ENCODE measurements around the gene ST6GALNAC6. TPM values are rescaled to one million over a fixed set of nuclear protein-coding genes. Genes with fewer than 3 reads are reported as not detected.

ST6GALNAC6 gene
- total and polyA plus RNA-seq, 2 experiments from 2014 or later, result 31.8 to 47.7 TPM

DNA sequence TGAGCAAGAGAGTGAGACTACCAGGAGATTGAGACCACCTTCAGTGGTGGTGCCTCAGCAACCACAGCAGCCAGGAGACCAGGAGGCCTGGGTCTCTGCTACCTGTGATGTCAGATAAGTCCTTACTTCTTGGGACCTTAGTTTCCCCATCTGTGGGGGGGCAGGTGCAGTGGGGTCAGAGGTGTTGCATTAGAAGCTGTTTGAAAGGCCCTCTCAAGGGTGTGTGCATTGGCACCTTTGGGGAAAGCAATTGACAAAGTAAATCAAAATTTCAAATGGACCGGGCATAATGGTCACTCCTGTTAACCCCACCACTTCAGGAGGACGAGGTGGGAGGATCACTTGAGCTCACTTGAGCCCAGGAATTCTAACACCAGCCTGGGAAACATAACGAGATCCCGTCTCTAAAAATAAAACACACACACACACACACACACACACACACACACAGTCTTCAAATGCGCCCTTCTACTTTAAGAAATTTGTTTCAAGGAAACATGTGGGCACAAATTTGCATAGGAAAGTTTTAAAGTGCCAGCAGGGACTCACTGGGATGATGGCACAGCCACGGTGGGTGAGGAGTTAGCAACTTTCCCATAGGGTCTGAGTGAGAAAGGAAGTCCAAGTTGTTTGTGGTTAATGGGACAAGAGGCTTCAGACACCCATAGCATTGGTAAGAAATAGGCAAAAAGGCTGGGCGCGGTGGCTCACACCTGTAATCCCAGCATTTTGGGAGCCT, 20.6 kb downstream of the ST6GALNAC6 start:
- H3K27me3 ChIP-seq, result no peaks in the 10 kb centered on the region
- peaks cover 27% of the 10 kb centered on the region for H3K4me1 ChIP-seq (ENCODE audit: insufficient read depth)
- no peak overlapping the region for H3K27ac ChIP-seq
- no peaks in the 10 kb centered on the region for H3K36me3 ChIP-seq (replicated peaks; ENCODE audit: insufficient read depth, low read depth)
- TF ChIP-seq EZH2phosphoT487 (IDR thresholded peaks at IDR 0.05; ENCODE audit: low read depth, severe bottlenecking, unreplicated experiment) (no peak), EZH2 (IDR thresholded peaks at IDR 0.05; ENCODE audit: borderline replicate concordance) (no peak)
- TF ChIP-seq, protein P1, sequence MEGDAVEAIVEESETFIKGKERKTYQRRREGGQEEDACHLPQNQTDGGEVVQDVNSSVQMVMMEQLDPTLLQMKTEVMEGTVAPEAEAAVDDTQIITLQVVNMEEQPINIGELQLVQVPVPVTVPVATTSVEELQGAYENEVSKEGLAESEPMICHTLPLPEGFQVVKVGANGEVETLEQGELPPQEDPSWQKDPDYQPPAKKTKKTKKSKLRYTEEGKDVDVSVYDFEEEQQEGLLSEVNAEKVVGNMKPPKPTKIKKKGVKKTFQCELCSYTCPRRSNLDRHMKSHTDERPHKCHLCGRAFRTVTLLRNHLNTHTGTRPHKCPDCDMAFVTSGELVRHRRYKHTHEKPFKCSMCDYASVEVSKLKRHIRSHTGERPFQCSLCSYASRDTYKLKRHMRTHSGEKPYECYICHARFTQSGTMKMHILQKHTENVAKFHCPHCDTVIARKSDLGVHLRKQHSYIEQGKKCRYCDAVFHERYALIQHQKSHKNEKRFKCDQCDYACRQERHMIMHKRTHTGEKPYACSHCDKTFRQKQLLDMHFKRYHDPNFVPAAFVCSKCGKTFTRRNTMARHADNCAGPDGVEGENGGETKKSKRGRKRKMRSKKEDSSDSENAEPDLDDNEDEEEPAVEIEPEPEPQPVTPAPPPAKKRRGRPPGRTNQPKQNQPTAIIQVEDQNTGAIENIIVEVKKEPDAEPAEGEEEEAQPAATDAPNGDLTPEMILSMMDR (IDR thresholded peaks at IDR 0.05; ENCODE audit: poor library complexity), result no peak
- H3K4me3 ChIP-seq, result no peak overlapping the region
- H4K20me1 ChIP-seq (ENCODE audit: insufficient read depth, poor library complexity, severe bottlenecking), result no peaks in the 10 kb centered on the region
- H3K9me2 ChIP-seq (replicated peaks; ENCODE audit: insufficient read depth), result no peaks in the 10 kb centered on the region
- no peak overlapping the region for H2AFZ ChIP-seq
- WGBS (ENCODE audit: low lambda C conversion rate, missing lambda C conversion rate), result 79% methylated on average over 8 of the region's 8 CpGs
- peak overlapping the region; percentile 88 for H3K4me2 ChIP-seq
- H3K79me2 ChIP-seq, result peaks cover 8% of the 10 kb centered on the region
- no peaks in the 10 kb centered on the region for H3K9me3 ChIP-seq (ENCODE audit: low read depth)
- DNase-seq (ENCODE audit: low spot score), result no peak

DNA sequence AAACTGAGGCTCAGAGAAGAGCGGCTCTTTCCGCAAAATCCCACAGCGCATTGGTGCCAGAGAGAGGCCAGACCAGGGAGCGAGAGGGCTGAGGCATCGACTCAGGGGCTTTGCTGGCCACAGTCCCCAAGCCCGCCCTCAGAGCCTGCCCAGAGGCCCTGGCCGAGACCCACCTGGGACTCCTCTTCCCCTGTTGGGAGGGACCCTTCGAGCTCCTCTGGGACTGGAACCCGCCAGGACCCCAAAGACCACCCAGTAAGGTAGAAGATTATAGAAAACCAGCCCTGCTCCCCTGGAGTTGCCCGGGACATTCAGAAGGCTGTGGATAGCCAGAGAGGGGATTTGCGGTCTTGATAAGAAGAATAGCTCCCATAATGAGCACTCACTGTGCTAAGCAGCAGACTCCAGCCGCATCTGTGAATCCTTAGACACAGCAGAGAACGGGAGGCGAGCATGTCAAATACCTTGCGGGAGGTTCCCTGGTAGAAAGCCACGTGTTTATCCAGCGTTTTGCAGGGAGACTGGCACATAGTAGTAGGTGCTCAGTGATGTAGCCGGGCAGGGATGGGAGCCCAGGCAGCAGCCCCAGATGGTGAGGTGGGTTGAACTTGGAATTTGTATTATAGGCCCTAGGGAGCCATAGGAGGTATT, 21.3 kb downstream of the ST6GALNAC6 start:
- H3K4me1 ChIP-seq (ENCODE audit: insufficient read depth), result peaks cover 30% of the 10 kb centered on the region
- H3K79me2 ChIP-seq, result peaks cover 8% of the 10 kb centered on the region
- H4K20me1 ChIP-seq (ENCODE audit: insufficient read depth, poor library complexity, severe bottlenecking), result no peaks in the 10 kb centered on the region
- H3K9me3 ChIP-seq (ENCODE audit: low read depth), result no peaks in the 10 kb centered on the region
- H3K27me3 ChIP-seq, result no peaks in the 10 kb centered on the region
- peak overlapping the region; percentile 13 for H3K27ac ChIP-seq
- 20% methylated on average over 18 of the region's 18 CpGs for WGBS (ENCODE audit: low lambda C conversion rate, missing lambda C conversion rate)
- H2AFZ ChIP-seq, result peak overlapping the region; percentile 94
- peak overlapping the region; percentile 88 for H3K4me2 ChIP-seq
- no peak for TF ChIP-seq EZH2 (IDR thresholded peaks at IDR 0.05; ENCODE audit: borderline replicate concordance)
- no peak for TF ChIP-seq EZH2phosphoT487 (IDR thresholded peaks at IDR 0.05; ENCODE audit: low read depth, severe bottlenecking, unreplicated experiment)
- TF ChIP-seq, protein P1 (IDR thresholded peaks at IDR 0.05; ENCODE audit: poor library complexity), result no peak
- peak overlapping the region; percentile 78 for H3K4me3 ChIP-seq
- DNase-seq (ENCODE audit: low spot score), result no peak
- no peaks in the 10 kb centered on the region for H3K36me3 ChIP-seq (replicated peaks; ENCODE audit: insufficient read depth, low read depth)
- H3K9me2 ChIP-seq (replicated peaks; ENCODE audit: insufficient read depth), result no peaks in the 10 kb centered on the region

DNA sequence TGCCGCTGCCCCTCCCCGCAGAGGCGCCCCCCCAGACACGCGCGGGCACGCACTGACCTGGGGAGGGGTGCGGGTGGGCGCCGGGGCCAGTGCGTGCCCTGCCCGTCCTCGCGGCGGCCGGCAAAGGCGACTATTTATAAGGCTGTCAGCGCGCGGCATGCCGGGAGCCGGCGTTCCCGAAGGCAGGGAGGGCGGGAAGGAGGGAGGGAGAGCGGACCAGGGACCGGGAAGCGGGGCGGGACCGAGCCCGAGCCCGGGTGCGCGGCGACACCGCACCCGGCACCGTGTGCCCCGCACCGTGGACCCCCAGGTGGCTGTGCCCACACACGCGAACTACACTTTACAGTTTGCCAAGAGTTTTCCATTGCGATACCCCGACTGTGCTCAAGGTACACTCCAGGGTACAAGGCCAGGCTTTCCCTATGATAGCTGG, 21.8 kb downstream of the ST6GALNAC6 start, which contains the start of gene AK1:
Gene AK1, minus strand, starts transcription at position 110 of the 433 bp plus-strand sequence. CDS start 3,058 bp downstream, outside the sequence.
- WGBS (ENCODE audit: low lambda C conversion rate, missing lambda C conversion rate), result 3% methylated on average over 17 of the region's 44 CpGs
- Histone ChIP-seq H3K9me2 (replicated peaks; ENCODE audit: insufficient read depth) (no peaks in the 10 kb centered on the region), H3K4me3 (peak within 1 kb of the TSS; percentile 78), H3K27me3 (no peaks in the 10 kb centered on the region), H3K79me2 (peaks cover 8% of the 10 kb centered on the region), H3K4me1 (ENCODE audit: insufficient read depth) (peaks cover 30% of the 10 kb centered on the region), H3K4me2 (peak within 1 kb of the TSS; percentile 88), H3K27ac (peak within 1 kb of the TSS; percentile 13), H2AFZ (peak within 1 kb of the TSS; percentile 94), H3K9me3 (ENCODE audit: low read depth) (no peaks in the 10 kb centered on the region), H4K20me1 (ENCODE audit: insufficient read depth, poor library complexity, severe bottlenecking) (no peaks in the 10 kb centered on the region), H3K36me3 (replicated peaks; ENCODE audit: insufficient read depth, low read depth) (no peaks in the 10 kb centered on the region)
- DNase-seq (ENCODE audit: low spot score), result peak; percentile 86
- TF ChIP-seq, protein P1 (IDR thresholded peaks at IDR 0.05; ENCODE audit: poor library complexity), result no peak
- no peak for TF ChIP-seq EZH2phosphoT487 (IDR thresholded peaks at IDR 0.05; ENCODE audit: low read depth, severe bottlenecking, unreplicated experiment)
- TF ChIP-seq EZH2 (IDR thresholded peaks at IDR 0.05; ENCODE audit: borderline replicate concordance), result no peak
